SW 1271 (cell line): ENCODE results near the gene AGTR1.
"Not testable (repeated sequence)": the region's sequence is repeated elsewhere in the genome, so short reads cannot be mapped to it uniquely, and the experiment has no call there.

Experiments used
- DNase-seq, 2 experiments: peaks; one replicate each; lab custom pipeline; 2025; lab: John Stamatoyannopoulos, UW

The AGTR1 gene

GRCh38 chr3:148718982-148719862 is 21.5 kb downstream of the AGTR1 start:
- peak in 1 of 2 experiments; percentile 10 for DNase-seq

GRCh38 chr3:148720873-148721272 is 23.2 kb downstream of the AGTR1 start:
- DNase-seq, result no peak

- DNase-seq, result no peak
Measured at GRCh38 chr3:148723631-148724030, 25.9 kb downstream of the AGTR1 start.

- DNase-seq, result peak in 1 of 2 experiments; percentile 18
Measured at GRCh38 chr3:148727231-148727630, 29.5 kb downstream of the AGTR1 start.

- no peak for DNase-seq
Measured at GRCh38 chr3:148728753-148729152, 31.1 kb downstream of the AGTR1 start.

- DNase-seq, result no peak
Measured at GRCh38 chr3:148729476-148730055, 31.9 kb downstream of the AGTR1 start.

GRCh38 chr3:148730676-148731075 is 33.0 kb downstream of the AGTR1 start:
- DNase-seq, result no peak

- no peak for DNase-seq
Measured at GRCh38 chr3:148735597-148735996, 37.9 kb downstream of the AGTR1 start.

- no peak for DNase-seq
Measured at GRCh38 chr3:148736086-148736485, 38.4 kb downstream of the AGTR1 start.

GRCh38 chr3:148737104-148737530 is 39.4 kb downstream of the AGTR1 start:
- DNase-seq, result no peak

- no peak for DNase-seq
Measured at GRCh38 chr3:148739720-148740119, 42.0 kb downstream of the AGTR1 start.

- DNase-seq, result no peak
Measured at GRCh38 chr3:148740291-148740690, 42.6 kb downstream of the AGTR1 start.

- DNase-seq, result no peak
Measured at GRCh38 chr3:148741219-148741618, 43.5 kb downstream of the AGTR1 start.

- DNase-seq, result no peak
Measured at GRCh38 chr3:148742118-148742517, 44.4 kb downstream of the AGTR1 start.

GRCh38 chr3:148746053-148746452 is 48.4 kb downstream of the AGTR1 start:
- DNase-seq, result no peak

- no peak for DNase-seq
Measured at GRCh38 chr3:148748283-148748682, 50.6 kb downstream of the AGTR1 start.

- no peak for DNase-seq
Measured at GRCh38 chr3:148750296-148750695, 52.6 kb downstream of the AGTR1 start.

GRCh38 chr3:148751461-148751860 is 53.8 kb downstream of the AGTR1 start:
- DNase-seq, result no peak

- not testable (repeated sequence) for DNase-seq
Measured at GRCh38 chr3:148753385-148753784, 55.7 kb downstream of the AGTR1 start.

GRCh38 chr3:148755570-148755969 is 57.9 kb downstream of the AGTR1 start:
- DNase-seq, result no peak

GRCh38 chr3:148756311-148756710 is 58.6 kb downstream of the AGTR1 start:
- no peak for DNase-seq

GRCh38 chr3:148757238-148758215 is 59.8 kb downstream of the AGTR1 start:
- no peak for DNase-seq
